ENCODE measurements around the gene ATG10.

ATG10 gene

GRCh38 chr5:82100303-82101077 is 128.7 kb downstream of the ATG10 start:
- peak; percentile 56 for DNase-seq (ENCODE audit: low read depth)
- no peak overlapping the region for H3K4me3 ChIP-seq (ENCODE audit: low read depth, low read length)
- TF ChIP-seq, protein P1, sequence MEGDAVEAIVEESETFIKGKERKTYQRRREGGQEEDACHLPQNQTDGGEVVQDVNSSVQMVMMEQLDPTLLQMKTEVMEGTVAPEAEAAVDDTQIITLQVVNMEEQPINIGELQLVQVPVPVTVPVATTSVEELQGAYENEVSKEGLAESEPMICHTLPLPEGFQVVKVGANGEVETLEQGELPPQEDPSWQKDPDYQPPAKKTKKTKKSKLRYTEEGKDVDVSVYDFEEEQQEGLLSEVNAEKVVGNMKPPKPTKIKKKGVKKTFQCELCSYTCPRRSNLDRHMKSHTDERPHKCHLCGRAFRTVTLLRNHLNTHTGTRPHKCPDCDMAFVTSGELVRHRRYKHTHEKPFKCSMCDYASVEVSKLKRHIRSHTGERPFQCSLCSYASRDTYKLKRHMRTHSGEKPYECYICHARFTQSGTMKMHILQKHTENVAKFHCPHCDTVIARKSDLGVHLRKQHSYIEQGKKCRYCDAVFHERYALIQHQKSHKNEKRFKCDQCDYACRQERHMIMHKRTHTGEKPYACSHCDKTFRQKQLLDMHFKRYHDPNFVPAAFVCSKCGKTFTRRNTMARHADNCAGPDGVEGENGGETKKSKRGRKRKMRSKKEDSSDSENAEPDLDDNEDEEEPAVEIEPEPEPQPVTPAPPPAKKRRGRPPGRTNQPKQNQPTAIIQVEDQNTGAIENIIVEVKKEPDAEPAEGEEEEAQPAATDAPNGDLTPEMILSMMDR (IDR thresholded peaks at IDR 0.05; ENCODE audit: low read depth, low read length): no peak
- TF ChIP-seq MYC (IDR thresholded peaks at IDR 0.05; ENCODE audit: low read depth, low read length): no peak
- TF ChIP-seq POLR2A (IDR thresholded peaks at IDR 0.05; ENCODE audit: extremely low read depth, insufficient read length): no peak
- TF ChIP-seq, protein P2, sequence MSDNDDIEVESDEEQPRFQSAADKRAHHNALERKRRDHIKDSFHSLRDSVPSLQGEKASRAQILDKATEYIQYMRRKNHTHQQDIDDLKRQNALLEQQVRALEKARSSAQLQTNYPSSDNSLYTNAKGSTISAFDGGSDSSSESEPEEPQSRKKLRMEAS (IDR thresholded peaks at IDR 0.05; ENCODE audit: low read depth, low read length): no peak

- no peak for DNase-seq (ENCODE audit: low read depth)
- H3K4me3 ChIP-seq (ENCODE audit: low read depth, low read length): no peak overlapping the region
- TF ChIP-seq, protein P2 (IDR thresholded peaks at IDR 0.05; ENCODE audit: low read depth, low read length): no peak
- no peak for TF ChIP-seq POLR2A (IDR thresholded peaks at IDR 0.05; ENCODE audit: extremely low read depth, insufficient read length)
- TF ChIP-seq, protein P1 (IDR thresholded peaks at IDR 0.05; ENCODE audit: low read depth, low read length): no peak
- no peak for TF ChIP-seq MYC (IDR thresholded peaks at IDR 0.05; ENCODE audit: low read depth, low read length)
Observed at GRCh38 chr5:82104872-82105271, 133.0 kb downstream of the ATG10 start.

DNA sequence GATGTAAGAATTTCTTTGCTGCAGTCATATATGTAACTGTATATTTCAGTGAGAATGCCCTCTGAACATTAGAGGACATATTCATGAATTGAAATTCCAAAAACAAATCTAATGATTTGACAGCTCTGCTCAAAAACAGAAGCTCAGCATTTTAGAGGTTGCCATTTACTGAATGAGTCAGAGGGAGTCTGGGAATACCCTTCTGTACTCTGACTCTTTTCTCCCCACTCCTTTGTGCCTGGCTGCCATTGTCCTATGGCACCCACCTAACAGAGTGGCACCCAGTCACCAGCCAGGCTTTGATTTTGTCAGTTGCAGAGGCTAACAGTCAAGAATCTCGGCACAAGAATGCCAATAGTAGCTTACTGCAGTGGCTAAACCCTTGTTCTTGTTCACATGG is 133.6 kb downstream of the ATG10 start:
- H3K4me3 ChIP-seq (ENCODE audit: low read depth, low read length): no peak overlapping the region

GRCh38 chr5:82106207-82106606 is 134.4 kb downstream of the ATG10 start:
- DNase-seq (ENCODE audit: low read depth): peak; percentile 5
- no peak for TF ChIP-seq MYC (IDR thresholded peaks at IDR 0.05; ENCODE audit: low read depth, low read length)
- TF ChIP-seq POLR2A (IDR thresholded peaks at IDR 0.05; ENCODE audit: extremely low read depth, insufficient read length): no peak
- TF ChIP-seq, protein P2 (IDR thresholded peaks at IDR 0.05; ENCODE audit: low read depth, low read length): no peak
- TF ChIP-seq, protein P1 (IDR thresholded peaks at IDR 0.05; ENCODE audit: low read depth, low read length): no peak
- no peak overlapping the region for H3K4me3 ChIP-seq (ENCODE audit: low read depth, low read length)

More for the DNA sequence above, 133.6 kb downstream of the ATG10 start:
- DNase-seq (ENCODE audit: low read depth): no peak
- TF ChIP-seq, protein P2 (IDR thresholded peaks at IDR 0.05; ENCODE audit: low read depth, low read length): no peak

- no peak for TF ChIP-seq MYC (IDR thresholded peaks at IDR 0.05; ENCODE audit: low read depth, low read length)
- no peak for TF ChIP-seq POLR2A (IDR thresholded peaks at IDR 0.05; ENCODE audit: extremely low read depth, insufficient read length)
- TF ChIP-seq, protein P2 (IDR thresholded peaks at IDR 0.05; ENCODE audit: low read depth, low read length): no peak
- TF ChIP-seq, protein P1 (IDR thresholded peaks at IDR 0.05; ENCODE audit: low read depth, low read length): no peak
- DNase-seq (ENCODE audit: low read depth): peak; percentile 4
- H3K4me3 ChIP-seq (ENCODE audit: low read depth, low read length): no peak overlapping the region
Observed at GRCh38 chr5:82106756-82107155, 134.9 kb downstream of the ATG10 start.

GRCh38 chr5:82107267-82107666 is 135.4 kb downstream of the ATG10 start:
- no peak for TF ChIP-seq POLR2A (IDR thresholded peaks at IDR 0.05; ENCODE audit: extremely low read depth, insufficient read length)
- TF ChIP-seq, protein P1 (IDR thresholded peaks at IDR 0.05; ENCODE audit: low read depth, low read length): peak; percentile 24
- peak; percentile 16 for DNase-seq (ENCODE audit: low read depth)
- H3K4me3 ChIP-seq (ENCODE audit: low read depth, low read length): no peak overlapping the region
